NT2/D1 (cell line): ENCODE results near the gene LRRC23.
"Not testable (repeated sequence)": the region's sequence is repeated elsewhere in the genome, so short reads cannot be mapped to it uniquely, and the experiment has no call there.

ENCODE experiments used
- DNase-seq: peaks from one replicate; pipeline ENCODE4 v3.0.0-alpha.2; 2011; ENCODE audit warnings: low read depth, low spot score
- H3K27me3 ChIP-seq: 2 replicates; pipeline ENCODE4 v1.6.0; 2011; ENCODE audit warnings: mild to moderate bottlenecking; ENCODE audit not compliant: insufficient read length, insufficient read depth
- H3K36me3 ChIP-seq: 2 replicates; pipeline ENCODE4 v1.6.1; 2011; ENCODE audit warnings: mild to moderate bottlenecking, low read length, mixed read lengths; ENCODE audit not compliant: insufficient read depth, insufficient read length
- H3K4me1 ChIP-seq: 2 replicates; pipeline ENCODE4 v1.5.1; 2011; ENCODE audit not compliant: insufficient read depth, insufficient read length
- H3K4me3 ChIP-seq: 2 replicates; pipeline ENCODE4 v1.5.1; 2011; ENCODE audit warnings: low read depth; ENCODE audit not compliant: insufficient read length
- H3K9ac ChIP-seq: 2 replicates; pipeline ENCODE4 v1.6.0; 2011; ENCODE audit warnings: low read depth; ENCODE audit not compliant: insufficient read length
- H3K9me3 ChIP-seq: 2 replicates; pipeline ENCODE4 v1.5.1; 2011; ENCODE audit warnings: mild to moderate bottlenecking, low read length; ENCODE audit not compliant: insufficient read depth
- SUZ12 ChIP-seq: IDR thresholded peaks from 2 replicates; pipeline ENCODE4 v1.6.1; 2011; ENCODE audit not compliant: insufficient read length, insufficient read depth; ENCODE audit errors: extremely low read depth
- YY1 ChIP-seq: IDR thresholded peaks from 2 replicates; pipeline ENCODE4 v1.6.1; 2011; ENCODE audit not compliant: insufficient read length, insufficient read depth
- ZNF274 ChIP-seq: IDR thresholded peaks from 2 replicates; pipeline ENCODE4 v1.6.1; 2011; ENCODE audit warnings: mild to moderate bottlenecking, low read depth, low read length

The LRRC23 gene

DNA sequence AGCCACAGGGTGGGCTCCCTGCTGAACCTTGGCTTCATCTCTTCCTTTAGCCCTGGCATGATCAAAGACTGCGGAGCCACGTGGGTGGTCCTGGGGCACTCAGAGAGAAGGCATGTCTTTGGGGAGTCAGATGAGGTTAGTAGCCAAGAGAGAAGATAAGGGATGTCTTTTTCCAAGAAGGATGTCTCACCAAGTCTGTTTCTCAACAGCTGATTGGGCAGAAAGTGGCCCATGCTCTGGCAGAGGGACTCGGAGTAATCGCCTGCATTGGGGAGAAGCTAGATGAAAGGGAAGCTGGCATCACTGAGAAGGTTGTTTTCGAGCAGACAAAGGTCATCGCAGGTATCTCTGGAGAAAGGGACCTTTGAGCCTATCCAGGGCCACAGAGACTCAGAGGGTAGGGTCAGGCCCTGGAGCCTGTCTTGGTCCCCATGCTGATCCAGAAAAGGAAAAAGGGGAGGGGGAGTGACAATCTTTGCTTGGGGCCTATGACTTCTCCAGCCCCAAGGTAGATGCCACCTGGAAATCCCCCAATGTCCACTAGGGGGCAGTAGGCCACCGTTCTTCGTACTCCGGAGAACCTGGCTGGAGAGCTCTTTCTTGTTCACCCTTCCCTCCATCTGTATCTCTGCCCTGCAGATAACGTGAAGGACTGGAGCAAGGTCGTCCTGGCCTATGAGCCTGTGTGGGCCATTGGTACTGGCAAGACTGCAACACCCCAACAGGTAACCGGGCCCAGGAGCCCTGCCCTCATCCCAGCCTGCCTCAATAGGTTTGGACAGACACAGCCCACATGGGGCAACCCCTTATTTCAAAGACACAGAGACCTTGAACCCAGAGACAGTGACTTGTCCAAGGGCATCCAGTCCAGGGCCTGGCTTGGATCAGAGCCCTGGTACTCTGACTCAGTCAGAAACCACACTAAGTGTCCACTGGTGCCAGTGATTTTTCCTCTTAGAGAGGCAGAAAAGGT lies 35.3 kb upstream of the LRRC23 start:
- no peaks in the 10 kb centered on the region for H3K27me3 ChIP-seq
- peaks cover 38% of the 10 kb centered on the region for H3K4me1 ChIP-seq
- TF ChIP-seq ZNF274 (no peak), YY1 (no peak), SUZ12 (no peak)
- H3K9ac ChIP-seq: peak overlapping the region; percentile 97
- H3K36me3 ChIP-seq: peaks cover 65% of the 10 kb centered on the region
- no peaks in the 10 kb centered on the region for H3K9me3 ChIP-seq
- H3K4me3 ChIP-seq: peak overlapping the region; percentile 97
- DNase-seq: peak; percentile 99

DNA sequence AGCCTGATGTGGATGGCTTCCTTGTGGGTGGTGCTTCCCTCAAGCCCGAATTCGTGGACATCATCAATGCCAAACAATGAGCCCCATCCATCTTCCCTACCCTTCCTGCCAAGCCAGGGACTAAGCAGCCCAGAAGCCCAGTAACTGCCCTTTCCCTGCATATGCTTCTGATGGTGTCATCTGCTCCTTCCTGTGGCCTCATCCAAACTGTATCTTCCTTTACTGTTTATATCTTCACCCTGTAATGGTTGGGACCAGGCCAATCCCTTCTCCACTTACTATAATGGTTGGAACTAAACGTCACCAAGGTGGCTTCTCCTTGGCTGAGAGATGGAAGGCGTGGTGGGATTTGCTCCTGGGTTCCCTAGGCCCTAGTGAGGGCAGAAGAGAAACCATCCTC lies 34.3 kb upstream of the LRRC23 start:
- not testable (repeated sequence) for DNase-seq, H3K9me3 ChIP-seq, H3K27me3 ChIP-seq, H3K4me3 ChIP-seq
- Histone ChIP-seq H3K36me3 (peaks cover 56% of the 10 kb centered on the region), H3K9ac (peak overlapping the region; percentile 99), H3K4me1 (peaks cover 41% of the 10 kb centered on the region)

DNA sequence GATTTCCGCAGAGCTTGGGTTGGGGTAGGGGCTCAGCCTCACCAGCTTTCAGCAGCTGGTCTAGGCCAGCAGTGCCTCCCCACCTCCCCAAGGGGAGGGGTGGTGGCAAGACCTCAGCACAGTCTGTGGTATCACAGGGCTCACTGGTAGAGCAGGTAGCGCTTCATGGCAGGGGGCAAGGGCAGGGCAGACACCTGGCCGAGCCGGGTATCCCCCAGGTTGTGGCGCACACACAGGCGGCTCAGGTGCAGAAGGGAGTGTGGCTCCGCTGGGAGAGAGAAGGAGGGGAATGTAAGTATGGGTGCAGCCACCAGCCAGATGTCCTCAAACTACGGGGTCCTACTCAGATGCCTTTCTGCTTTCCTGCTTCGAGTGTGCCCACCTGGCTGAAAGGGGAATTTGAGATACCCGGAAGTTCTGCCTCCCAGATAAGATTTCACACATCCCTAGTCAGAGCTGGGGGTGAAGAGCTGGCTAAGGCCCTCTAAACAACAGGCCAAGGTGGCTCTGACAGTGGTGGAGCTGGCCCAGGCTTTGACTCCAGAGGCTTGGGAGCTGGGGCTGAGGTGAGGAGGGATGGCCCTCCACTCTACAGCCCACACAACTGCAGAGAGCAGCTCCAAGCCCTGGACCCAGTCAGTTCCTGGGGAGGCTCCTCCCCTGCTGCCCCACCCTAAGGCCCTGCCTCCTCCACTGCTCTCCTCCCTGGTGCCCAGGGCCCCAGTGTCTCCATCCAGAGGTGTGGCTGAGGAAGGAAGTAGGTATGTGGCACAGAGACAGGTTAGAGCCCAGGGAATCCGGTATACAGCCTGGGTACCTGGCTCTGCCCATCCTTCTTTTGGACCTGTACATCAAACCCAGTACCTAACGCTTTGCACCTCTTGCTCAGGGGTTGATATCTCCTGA lies 33.3 kb upstream of the LRRC23 start:
- H3K4me1 ChIP-seq: peaks cover 33% of the 10 kb centered on the region
- H3K27me3 ChIP-seq: no peaks in the 10 kb centered on the region
- H3K36me3 ChIP-seq: peaks cover 54% of the 10 kb centered on the region
- peak overlapping the region; percentile 98 for H3K4me3 ChIP-seq
- H3K9me3 ChIP-seq: no peaks in the 10 kb centered on the region
- TF ChIP-seq ZNF274 (no peak), YY1 (no peak), SUZ12 (no peak)
- peak overlapping the region; percentile 99 for H3K9ac ChIP-seq
- no peak for DNase-seq

DNA sequence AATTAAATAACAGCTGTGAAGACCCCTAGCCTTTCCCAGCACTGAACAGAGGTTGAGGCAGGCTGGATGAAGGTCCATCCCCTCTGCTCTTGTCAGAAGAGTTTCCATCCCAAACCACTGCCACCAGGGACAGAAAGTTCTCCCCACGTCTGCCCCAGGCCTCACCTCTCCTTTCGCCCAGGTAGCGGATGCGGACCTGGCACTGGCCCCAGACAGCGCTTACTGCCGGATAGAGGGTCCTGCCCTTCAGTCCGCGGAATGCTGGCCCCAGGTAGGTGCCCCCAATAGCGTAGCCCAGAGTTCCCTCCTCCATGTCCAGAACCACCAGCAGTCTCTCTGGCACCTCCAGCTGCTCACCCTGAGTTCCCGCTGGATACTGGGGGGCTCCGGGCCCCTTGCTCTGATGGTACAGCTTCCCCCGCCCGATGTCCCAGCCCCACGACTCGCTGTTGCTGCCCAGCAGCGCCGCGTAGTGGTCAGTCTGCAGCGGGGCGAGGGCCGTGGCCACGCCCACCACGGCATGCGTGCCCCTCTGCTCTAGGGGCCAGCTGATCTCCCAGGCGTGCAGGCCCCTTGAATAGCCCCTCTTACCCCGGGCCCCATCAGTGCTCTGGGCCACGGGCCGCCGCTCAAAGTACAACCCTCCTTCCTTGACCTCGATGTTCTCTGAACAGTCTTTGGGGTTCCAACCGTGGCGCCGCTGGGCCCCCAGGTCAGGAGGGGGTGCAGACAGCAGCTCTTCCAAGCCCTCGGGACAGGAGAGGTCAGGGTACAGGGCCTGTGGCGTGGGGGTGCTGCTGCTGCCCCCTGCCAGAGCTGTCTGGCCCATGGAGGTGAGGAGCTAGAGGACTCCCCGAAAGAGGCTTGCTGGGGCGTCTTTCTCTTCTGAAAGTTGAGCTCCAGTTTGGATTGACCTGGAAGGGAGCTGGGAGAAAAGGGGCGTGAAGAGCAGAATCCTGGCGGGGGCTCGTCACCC lies 32.3 kb upstream of the LRRC23 start:
- H3K4me1 ChIP-seq: peaks cover 28% of the 10 kb centered on the region
- peak; percentile 95 for DNase-seq
- no peaks in the 10 kb centered on the region for H3K9me3 ChIP-seq
- peak overlapping the region; percentile 98 for H3K4me3 ChIP-seq
- peak overlapping the region; percentile 99 for H3K9ac ChIP-seq
- H3K36me3 ChIP-seq: peaks cover 56% of the 10 kb centered on the region
- TF ChIP-seq ZNF274: no peak
- no peak for TF ChIP-seq SUZ12
- TF ChIP-seq YY1: no peak
- no peaks in the 10 kb centered on the region for H3K27me3 ChIP-seq

DNA sequence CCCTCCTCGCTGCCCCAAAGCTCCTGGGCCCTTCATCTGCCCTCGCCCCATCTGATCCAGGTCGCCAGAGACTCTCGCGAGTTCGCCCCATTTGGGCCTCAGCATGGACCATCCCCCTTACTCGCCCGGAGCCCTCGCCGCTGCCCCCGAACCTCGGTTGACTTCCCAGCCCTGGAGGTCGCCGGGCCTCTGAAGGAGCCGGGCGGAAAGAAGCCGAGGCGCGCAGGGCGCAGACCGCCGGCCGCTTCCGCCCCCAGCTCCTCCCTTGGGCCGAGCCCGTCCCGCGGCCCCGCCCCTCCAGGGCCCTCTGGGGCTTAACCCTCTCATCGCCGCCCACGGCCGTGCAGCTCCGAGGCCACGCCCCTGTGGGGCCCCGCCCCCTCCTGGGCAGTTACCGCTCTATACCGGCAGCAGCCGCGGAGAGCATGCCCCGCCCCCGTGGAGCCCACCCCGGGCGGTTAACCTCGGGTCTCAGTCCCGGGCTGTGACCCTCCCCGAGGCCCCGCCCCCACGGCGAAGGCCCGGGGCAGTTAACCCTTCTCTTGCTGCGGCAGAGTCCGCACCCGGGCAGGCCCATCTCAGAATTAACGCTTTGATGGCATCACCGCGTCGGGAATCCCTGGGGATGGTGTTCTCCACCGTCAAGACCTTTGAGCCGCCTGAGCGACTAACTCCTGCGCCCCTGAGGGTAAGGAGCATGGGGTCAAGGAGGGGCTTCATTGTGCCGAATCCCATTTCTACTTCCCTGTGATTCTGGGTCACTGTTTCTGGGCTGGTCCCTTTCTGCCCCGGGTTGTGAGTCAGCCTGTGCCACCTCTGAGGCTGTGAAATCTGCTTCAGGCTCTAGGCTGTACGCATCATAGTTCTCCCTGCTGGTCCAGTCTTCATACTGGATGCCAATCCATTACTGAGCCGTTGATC lies 31.3 kb upstream of the LRRC23 start, which contains the start of gene SPSB2:
Gene SPSB2 (minus strand): TSS at position 210 of the 921 bp plus-strand sequence. CDS start 402 bp downstream, outside the sequence.
- Histone ChIP-seq H3K9ac (peak within 1 kb of the TSS; percentile 99), H3K9me3 (no peaks in the 10 kb centered on the region), H3K36me3 (peaks cover 51% of the 10 kb centered on the region), H3K4me3 (peak within 1 kb of the TSS; percentile 98), H3K27me3 (no peaks in the 10 kb centered on the region), H3K4me1 (peaks cover 28% of the 10 kb centered on the region)
- no peak for TF ChIP-seq SUZ12
- no peak for TF ChIP-seq ZNF274
- no peak for TF ChIP-seq YY1
- peak; percentile 100 for DNase-seq

DNA sequence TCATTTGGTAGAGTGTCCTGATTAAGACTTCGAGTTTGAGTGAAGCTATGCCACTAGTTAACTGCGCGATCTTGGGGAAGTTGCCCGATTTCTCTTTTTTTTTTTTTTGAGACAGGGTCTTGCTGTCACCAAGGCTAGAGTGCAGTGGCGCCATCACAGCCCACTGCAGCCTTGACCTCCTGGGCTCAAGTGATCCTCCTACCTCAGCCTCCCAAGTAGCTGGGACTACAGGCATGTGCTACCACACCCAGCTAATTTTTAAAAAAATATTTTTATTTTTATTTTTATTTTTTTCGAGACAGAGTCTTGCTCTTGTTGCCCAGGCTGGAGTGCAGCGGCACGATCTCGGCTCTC lies 30.6 kb upstream of the LRRC23 start:
- Histone ChIP-seq H3K4me3 (peak overlapping the region; percentile 61), H3K4me1 (peaks cover 27% of the 10 kb centered on the region), H3K36me3 (peaks cover 44% of the 10 kb centered on the region), H3K9ac (peak overlapping the region; percentile 84)
- H3K27me3 ChIP-seq, H3K9me3 ChIP-seq, DNase-seq: not testable (repeated sequence)

DNA sequence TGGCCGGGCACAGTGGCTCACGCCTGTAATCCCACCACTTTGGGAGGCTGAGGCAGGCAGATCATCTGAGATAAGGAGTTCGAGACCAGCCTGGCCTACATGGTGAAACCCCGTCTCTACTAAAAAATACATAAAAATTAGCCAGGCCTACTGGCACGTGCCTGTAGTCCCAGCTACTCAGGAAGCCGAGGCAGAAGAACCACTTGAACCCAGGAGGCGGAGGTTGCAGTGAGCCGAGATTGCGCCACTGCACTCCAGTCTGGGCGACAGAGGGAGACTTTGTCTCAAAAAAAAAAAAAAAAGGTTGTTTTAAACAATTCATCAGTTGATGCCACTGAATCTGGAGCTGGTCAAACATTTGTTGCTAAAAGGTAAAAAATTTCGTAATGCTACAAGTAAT lies 24.8 kb upstream of the LRRC23 start:
- Histone ChIP-seq H3K9ac (peak overlapping the region; percentile 22), H3K36me3 (peaks cover 29% of the 10 kb centered on the region), H3K4me1 (peaks cover 17% of the 10 kb centered on the region)
- not testable (repeated sequence) for H3K27me3 ChIP-seq, H3K4me3 ChIP-seq, DNase-seq, H3K9me3 ChIP-seq
